ENCODE results near the gene FAM3B.

FAM3B gene

DNA sequence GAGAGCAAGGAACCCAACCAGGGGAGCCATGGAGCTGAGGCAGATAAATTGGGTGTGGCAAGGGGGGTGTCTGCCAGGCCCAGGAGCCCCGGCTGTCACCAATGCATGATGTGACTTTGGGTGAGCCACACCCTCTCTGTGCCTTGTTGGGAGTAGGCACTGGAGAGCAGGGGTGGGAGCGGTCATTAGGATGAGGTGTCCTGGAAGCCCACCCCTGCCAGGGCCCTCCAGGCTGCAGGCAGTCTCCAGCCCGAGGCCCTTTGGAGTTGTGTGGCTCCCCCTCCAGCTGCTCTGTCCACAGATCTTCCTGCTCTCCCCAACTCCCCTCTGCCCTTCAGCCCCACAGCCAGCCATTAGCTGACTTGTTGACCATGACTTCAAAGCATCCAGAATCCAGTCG is 56.7 kb downstream of the FAM3B start:
- Histone ChIP-seq H3K4me1 (ENCODE audit: control insufficient read depth in 1 of 2, insufficient read depth in 2 of 2, low read length in 2 of 2) (peaks cover 0 to 12% of the 10 kb centered on the region in 2 donors), H3K27ac (ENCODE audit: low read length) (no peak overlapping the region), H3K4me3 (ENCODE audit: low read depth in 1 of 2, low read length in 2 of 2) (no peak overlapping the region)

DNA sequence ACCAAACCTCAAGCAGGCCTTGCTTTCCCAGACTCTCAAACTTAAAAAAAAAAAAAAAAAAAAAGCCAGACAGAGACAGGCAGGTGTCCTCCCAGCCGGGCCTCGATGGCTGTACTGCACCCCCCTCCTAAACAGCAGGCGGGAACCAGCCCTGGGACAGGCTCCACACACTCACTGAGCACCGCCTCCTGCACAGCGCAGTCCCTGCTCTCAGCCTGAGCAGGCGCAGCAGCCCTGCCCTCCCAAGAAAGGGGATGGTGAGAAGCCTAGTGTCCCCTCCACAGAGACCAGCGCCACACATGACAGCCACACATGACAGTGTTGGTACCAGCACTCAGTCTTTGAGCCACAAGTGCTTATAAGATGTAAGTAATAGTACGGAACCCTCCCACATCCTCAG is 57.2 kb downstream of the FAM3B start:
- Histone ChIP-seq H3K4me3 (ENCODE audit: low read depth in 1 of 2, low read length in 2 of 2) (no peak overlapping the region), H3K4me1 (ENCODE audit: control insufficient read depth in 1 of 2, insufficient read depth in 2 of 2, low read length in 2 of 2) (peaks cover 0 to 10% of the 10 kb centered on the region in 2 donors), H3K36me3 (ENCODE audit: control insufficient read depth in 1 of 2, insufficient read depth in 2 of 2, low read length in 2 of 2) (peaks cover 0 to 9% of the 10 kb centered on the region in 2 donors), H3K27me3 (ENCODE audit: low read depth, low read length) (no peaks in the 10 kb centered on the region), H3K27ac (ENCODE audit: low read length) (no peak overlapping the region), H3K9me3 (ENCODE audit: control insufficient read depth in 1 of 2, low read length in 2 of 2) (no peaks in the 10 kb centered on the region)

More for the DNA sequence above, 56.7 kb downstream of the FAM3B start:
- no peaks in the 10 kb centered on the region for H3K9me3 ChIP-seq (ENCODE audit: control insufficient read depth in 1 of 2, low read length in 2 of 2)
- peaks cover 0 to 9% of the 10 kb centered on the region in 2 donors for H3K36me3 ChIP-seq (ENCODE audit: control insufficient read depth in 1 of 2, insufficient read depth in 2 of 2, low read length in 2 of 2)
- no peaks in the 10 kb centered on the region for H3K27me3 ChIP-seq (ENCODE audit: low read depth, low read length)

DNA sequence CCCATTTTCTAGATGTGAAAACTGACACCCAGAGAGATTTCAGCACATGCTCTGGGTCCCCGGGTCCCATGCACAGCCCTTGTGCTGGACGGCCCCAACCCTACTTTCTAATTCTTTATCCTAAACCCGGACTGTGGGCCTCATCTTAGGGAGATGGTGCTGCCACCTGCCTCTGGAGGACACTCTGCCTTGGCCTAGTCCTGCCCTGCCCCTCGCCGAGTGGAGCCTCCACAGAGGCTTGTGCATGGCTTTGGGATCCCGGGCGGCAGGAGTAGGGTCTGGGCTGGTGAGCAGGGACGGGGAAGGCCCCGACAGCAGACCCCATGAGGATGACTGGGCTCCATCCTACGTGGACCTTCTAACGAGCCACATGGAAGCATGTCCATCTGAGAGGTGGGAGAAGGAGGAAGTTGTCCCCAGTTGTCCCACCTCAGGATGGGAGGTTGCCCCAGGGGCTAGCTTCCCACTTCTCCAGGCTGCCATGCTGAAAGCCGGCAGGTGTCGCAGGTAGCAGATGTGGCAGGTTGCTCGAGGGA is 57.6 kb downstream of the FAM3B start:
- peaks cover 0 to 13% of the 10 kb centered on the region in 2 donors for H3K36me3 ChIP-seq (ENCODE audit: control insufficient read depth in 1 of 2, insufficient read depth in 2 of 2, low read length in 2 of 2)
- H3K4me1 ChIP-seq (ENCODE audit: control insufficient read depth in 1 of 2, insufficient read depth in 2 of 2, low read length in 2 of 2), result peaks cover 0 to 5% of the 10 kb centered on the region in 2 donors
- no peaks in the 10 kb centered on the region for H3K9me3 ChIP-seq (ENCODE audit: control insufficient read depth in 1 of 2, low read length in 2 of 2)
- H3K4me3 ChIP-seq (ENCODE audit: low read depth in 1 of 2, low read length in 2 of 2), result no peak overlapping the region
- H3K27me3 ChIP-seq (ENCODE audit: low read depth, low read length), result no peaks in the 10 kb centered on the region
- H3K27ac ChIP-seq (ENCODE audit: low read length), result no peak overlapping the region

DNA sequence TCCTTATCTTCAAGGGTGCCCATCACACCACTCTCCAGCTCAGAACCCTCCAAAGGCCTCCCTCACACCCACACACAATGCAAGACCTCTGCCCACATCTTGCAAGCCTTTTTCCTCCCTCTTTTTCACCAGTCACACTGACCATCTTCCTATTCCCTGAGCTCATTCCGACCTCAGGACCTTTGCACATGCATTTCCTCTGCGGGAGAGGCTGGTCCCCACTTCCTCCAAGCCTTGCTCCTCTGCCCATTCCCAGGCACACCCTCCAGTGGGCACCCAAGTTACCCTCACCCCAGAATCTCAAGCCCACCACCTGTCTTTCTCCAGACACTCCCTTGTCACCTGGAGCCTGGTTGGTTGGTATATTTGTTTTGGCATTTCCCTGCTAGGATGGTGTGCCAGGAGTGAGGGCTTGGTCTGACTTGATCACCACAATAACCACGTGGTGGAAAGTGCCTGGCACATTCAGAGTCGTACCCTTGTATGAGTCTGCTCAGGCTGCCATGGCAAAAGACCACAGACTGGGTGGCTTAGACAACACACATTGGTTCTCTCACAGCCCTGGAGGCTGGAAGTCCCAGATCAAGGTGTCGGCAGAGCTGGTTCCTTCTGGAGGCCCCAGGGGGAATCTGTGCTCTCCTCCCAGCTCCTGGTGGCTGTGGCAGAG is 58.4 kb downstream of the FAM3B start:
- no peaks in the 10 kb centered on the region for H3K9me3 ChIP-seq (ENCODE audit: control insufficient read depth in 1 of 2, low read length in 2 of 2)
- H3K4me1 ChIP-seq (ENCODE audit: control insufficient read depth in 1 of 2, insufficient read depth in 2 of 2, low read length in 2 of 2), result peaks cover 0 to 3% of the 10 kb centered on the region in 2 donors
- no peak overlapping the region for H3K27ac ChIP-seq (ENCODE audit: low read length)
- H3K4me3 ChIP-seq (ENCODE audit: low read depth in 1 of 2, low read length in 2 of 2), result no peak overlapping the region
- no peaks in the 10 kb centered on the region for H3K27me3 ChIP-seq (ENCODE audit: low read depth, low read length)
- H3K36me3 ChIP-seq (ENCODE audit: control insufficient read depth in 1 of 2, insufficient read depth in 2 of 2, low read length in 2 of 2), result peaks cover 0 to 19% of the 10 kb centered on the region in 2 donors

DNA sequence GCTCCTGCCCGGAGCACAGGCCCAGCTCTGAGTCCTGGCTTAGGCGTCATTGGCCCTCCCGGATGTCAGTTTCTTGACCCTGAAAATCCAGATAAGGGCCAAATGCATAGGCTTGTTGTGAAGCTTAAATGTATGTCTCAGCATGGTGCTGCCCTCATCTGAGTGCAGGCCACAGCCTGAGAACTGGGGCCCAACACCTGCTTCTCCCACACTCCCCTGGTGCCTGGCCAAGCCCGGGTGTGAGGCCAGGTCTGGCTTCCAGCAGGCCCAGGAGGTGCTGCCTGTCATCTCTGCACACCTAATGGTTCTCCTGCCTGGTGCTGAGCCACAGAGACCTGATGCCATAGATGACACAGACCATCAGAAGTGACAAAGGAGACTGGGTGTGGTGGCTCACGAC is 59.3 kb downstream of the FAM3B start:
- Histone ChIP-seq H3K4me3 (ENCODE audit: low read depth in 1 of 2, low read length in 2 of 2) (no peak overlapping the region), H3K27me3 (ENCODE audit: low read depth, low read length) (no peaks in the 10 kb centered on the region), H3K36me3 (ENCODE audit: control insufficient read depth in 1 of 2, insufficient read depth in 2 of 2, low read length in 2 of 2) (peaks cover 0 to 28% of the 10 kb centered on the region in 2 donors), H3K27ac (ENCODE audit: low read length) (no peak overlapping the region), H3K9me3 (ENCODE audit: control insufficient read depth in 1 of 2, low read length in 2 of 2) (no peaks in the 10 kb centered on the region), H3K4me1 (ENCODE audit: control insufficient read depth in 1 of 2, insufficient read depth in 2 of 2, low read length in 2 of 2) (no peaks in the 10 kb centered on the region)

DNA sequence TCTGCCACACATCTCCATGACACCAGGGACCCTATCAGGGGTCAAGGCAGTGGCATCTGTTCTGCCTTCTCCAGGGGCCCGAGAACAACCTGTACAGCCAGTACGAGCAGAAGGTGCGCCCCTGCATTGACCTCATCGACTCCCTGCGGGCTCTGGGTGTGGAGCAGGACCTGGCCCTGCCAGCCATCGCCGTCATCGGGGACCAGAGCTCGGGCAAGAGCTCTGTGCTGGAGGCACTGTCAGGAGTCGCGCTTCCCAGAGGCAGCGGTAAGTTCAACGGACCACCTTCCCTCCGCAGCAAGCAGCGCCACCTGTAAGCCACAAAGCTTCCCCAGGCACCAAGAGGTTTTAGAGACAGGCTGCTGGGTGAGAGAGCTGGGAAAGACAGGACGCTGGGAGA is 61.1 kb downstream of the FAM3B start:
- H3K27ac ChIP-seq (ENCODE audit: low read length), result no peak overlapping the region
- H3K4me3 ChIP-seq (ENCODE audit: low read depth in 1 of 2, low read length in 2 of 2), result no peak overlapping the region
- H3K27me3 ChIP-seq (ENCODE audit: low read depth, low read length), result no peaks in the 10 kb centered on the region
- peaks cover 0 to 37% of the 10 kb centered on the region in 2 donors for H3K36me3 ChIP-seq (ENCODE audit: control insufficient read depth in 1 of 2, insufficient read depth in 2 of 2, low read length in 2 of 2)
- no peaks in the 10 kb centered on the region for H3K4me1 ChIP-seq (ENCODE audit: control insufficient read depth in 1 of 2, insufficient read depth in 2 of 2, low read length in 2 of 2)
- no peaks in the 10 kb centered on the region for H3K9me3 ChIP-seq (ENCODE audit: control insufficient read depth in 1 of 2, low read length in 2 of 2)

DNA sequence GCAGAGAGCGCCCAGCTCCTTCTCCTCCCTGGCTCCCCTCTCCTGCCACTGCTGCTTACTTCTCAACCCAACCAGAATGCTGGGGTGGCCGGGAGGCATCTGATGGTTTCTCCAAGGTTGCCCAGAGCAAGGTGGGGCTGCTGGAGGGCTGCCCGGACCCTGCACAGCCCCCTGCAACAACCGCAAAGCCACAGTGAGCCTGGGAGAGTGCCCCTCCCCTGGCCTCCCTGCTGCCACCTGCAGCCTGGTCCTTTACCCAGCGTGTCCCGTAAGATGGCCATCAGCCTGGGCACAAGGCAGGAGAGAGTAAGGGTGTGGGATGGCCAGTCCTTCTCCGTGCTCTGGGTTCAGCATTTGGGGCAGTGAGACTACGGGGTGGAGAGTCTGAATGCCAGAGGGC is 62.2 kb downstream of the FAM3B start:
- H3K27me3 ChIP-seq (ENCODE audit: low read depth, low read length), result no peaks in the 10 kb centered on the region
- H3K9me3 ChIP-seq (ENCODE audit: control insufficient read depth in 1 of 2, low read length in 2 of 2), result no peaks in the 10 kb centered on the region
- no peak overlapping the region for H3K27ac ChIP-seq (ENCODE audit: low read length)
- peaks cover 0 to 37% of the 10 kb centered on the region in 2 donors for H3K36me3 ChIP-seq (ENCODE audit: control insufficient read depth in 1 of 2, insufficient read depth in 2 of 2, low read length in 2 of 2)
- H3K4me1 ChIP-seq (ENCODE audit: control insufficient read depth in 1 of 2, insufficient read depth in 2 of 2, low read length in 2 of 2), result no peaks in the 10 kb centered on the region
- H3K4me3 ChIP-seq (ENCODE audit: low read depth in 1 of 2, low read length in 2 of 2), result no peak overlapping the region

DNA sequence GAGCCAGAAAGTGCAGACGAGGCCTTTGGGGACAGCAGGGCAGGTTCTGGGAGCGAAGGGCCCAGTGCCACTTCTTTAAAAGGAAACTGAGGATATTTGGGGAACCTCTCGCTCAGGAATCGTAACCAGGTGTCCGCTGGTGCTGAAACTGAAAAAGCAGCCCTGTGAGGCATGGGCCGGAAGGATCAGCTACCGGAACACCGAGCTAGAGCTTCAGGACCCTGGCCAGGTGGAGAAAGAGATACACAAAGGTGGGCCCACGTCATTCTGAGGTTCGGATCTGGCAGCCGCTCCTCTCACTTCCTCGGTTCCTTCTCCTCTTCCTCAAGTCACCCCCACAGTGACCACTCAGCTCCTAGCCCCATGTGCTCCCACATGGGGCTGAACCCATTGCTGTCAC is 63.3 kb downstream of the FAM3B start:
- no peak overlapping the region for H3K27ac ChIP-seq (ENCODE audit: low read length)
- no peaks in the 10 kb centered on the region for H3K27me3 ChIP-seq (ENCODE audit: low read depth, low read length)
- H3K9me3 ChIP-seq (ENCODE audit: control insufficient read depth in 1 of 2, low read length in 2 of 2), result no peaks in the 10 kb centered on the region
- no peaks in the 10 kb centered on the region for H3K4me1 ChIP-seq (ENCODE audit: control insufficient read depth in 1 of 2, insufficient read depth in 2 of 2, low read length in 2 of 2)
- peaks cover 0 to 37% of the 10 kb centered on the region in 2 donors for H3K36me3 ChIP-seq (ENCODE audit: control insufficient read depth in 1 of 2, insufficient read depth in 2 of 2, low read length in 2 of 2)
- H3K4me3 ChIP-seq (ENCODE audit: low read depth in 1 of 2, low read length in 2 of 2), result no peak overlapping the region

DNA sequence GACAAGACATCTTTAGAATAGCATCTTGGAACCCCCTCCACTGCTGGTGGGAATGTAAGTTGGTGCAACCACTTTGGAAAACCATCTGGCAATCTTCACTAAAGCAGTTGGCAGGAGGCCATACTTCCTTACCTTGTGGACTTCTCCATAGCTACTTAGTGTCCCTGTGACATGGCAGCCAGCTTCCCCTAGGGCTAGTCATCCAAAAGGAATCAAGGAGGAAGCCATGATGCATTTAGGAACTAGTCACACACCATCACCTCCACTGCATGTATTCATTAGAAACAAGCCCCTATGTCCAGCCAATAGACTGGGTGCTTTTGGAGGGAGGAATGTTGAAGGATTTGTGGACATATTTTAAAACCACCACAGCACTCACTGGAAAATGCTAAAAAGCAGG is 65.1 kb downstream of the FAM3B start:
- peaks cover 0 to 37% of the 10 kb centered on the region in 2 donors for H3K36me3 ChIP-seq (ENCODE audit: control insufficient read depth in 1 of 2, insufficient read depth in 2 of 2, low read length in 2 of 2)
- no peak overlapping the region for H3K4me3 ChIP-seq (ENCODE audit: low read depth in 1 of 2, low read length in 2 of 2)
- no peak overlapping the region for H3K27ac ChIP-seq (ENCODE audit: low read length)
- no peaks in the 10 kb centered on the region for H3K27me3 ChIP-seq (ENCODE audit: low read depth, low read length)
- H3K4me1 ChIP-seq (ENCODE audit: control insufficient read depth in 1 of 2, insufficient read depth in 2 of 2, low read length in 2 of 2), result no peaks in the 10 kb centered on the region
- H3K9me3 ChIP-seq (ENCODE audit: control insufficient read depth in 1 of 2, low read length in 2 of 2), result no peaks in the 10 kb centered on the region

DNA sequence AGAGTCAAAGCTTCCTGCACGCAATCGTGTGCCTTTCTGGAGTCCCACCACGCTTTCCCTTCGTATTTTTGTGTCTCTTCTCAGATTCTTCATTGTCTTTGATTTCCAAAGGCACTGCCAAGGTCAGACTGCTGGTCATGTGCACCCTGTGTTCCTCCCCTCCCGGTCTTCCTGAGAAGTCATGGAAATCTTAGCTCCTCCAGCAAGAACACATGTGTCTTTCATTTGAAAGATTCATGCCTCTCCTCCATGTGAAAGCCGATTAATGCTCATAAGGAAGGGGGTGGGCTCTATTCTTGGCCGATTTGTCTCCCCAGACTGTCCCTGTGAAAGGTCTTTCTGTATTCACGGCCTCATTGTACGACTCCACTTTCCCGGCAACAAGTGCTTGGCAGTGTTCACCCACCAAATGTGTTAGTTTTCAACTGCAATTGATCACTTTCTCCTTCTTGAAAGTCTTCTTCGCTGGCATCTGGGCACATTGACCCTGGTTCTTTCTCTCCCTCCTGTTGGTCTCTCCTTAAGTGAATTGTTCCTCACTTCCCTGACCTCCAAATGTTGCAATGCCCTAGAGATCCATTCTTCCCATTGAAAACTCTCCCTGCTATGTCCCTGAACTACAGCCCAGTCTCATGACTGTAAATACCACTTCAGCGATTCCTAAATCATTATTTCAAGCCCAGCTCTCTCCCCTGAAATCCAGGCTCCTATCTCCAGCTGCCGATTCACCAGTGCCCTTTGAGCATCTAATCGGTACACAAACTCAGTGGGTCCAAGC is 70.6 kb downstream of the FAM3B start:
- H3K27me3 ChIP-seq (ENCODE audit: low read depth, low read length), result no peaks in the 10 kb centered on the region
- H3K4me1 ChIP-seq (ENCODE audit: control insufficient read depth in 1 of 2, insufficient read depth in 2 of 2, low read length in 2 of 2), result no peaks in the 10 kb centered on the region
- H3K27ac ChIP-seq (ENCODE audit: low read length), result no peak overlapping the region
- H3K9me3 ChIP-seq (ENCODE audit: control insufficient read depth in 1 of 2, low read length in 2 of 2), result no peaks in the 10 kb centered on the region
- peaks cover 3 to 12% of the 10 kb centered on the region in 2 donors for H3K36me3 ChIP-seq (ENCODE audit: control insufficient read depth in 1 of 2, insufficient read depth in 2 of 2, low read length in 2 of 2)
- H3K4me3 ChIP-seq (ENCODE audit: low read depth in 1 of 2, low read length in 2 of 2), result no peak overlapping the region

DNA sequence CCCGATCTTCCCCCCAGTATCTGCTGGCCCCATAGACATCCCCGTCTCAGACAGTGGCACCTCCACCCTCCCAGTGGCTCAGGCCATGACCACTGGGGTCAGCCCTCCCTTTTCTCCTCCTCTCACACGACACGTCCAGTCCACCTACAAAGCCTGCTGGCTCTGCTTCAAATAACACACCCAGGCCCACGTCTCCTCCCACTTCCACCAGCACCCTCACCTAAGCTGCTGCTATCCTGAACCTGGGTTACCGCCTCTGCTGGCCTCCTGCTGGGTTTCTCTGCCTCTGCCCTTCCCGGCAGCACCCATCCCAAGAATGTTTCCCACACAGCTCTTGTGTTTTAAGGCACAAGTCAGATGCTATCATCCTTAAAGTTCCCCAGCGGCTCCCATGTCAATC is 71.2 kb downstream of the FAM3B start:
- H3K9me3 ChIP-seq (ENCODE audit: control insufficient read depth in 1 of 2, low read length in 2 of 2), result no peaks in the 10 kb centered on the region
- peaks cover 3 to 7% of the 10 kb centered on the region in 2 donors for H3K36me3 ChIP-seq (ENCODE audit: control insufficient read depth in 1 of 2, insufficient read depth in 2 of 2, low read length in 2 of 2)
- H3K27ac ChIP-seq (ENCODE audit: low read length), result no peak overlapping the region
- no peak overlapping the region for H3K4me3 ChIP-seq (ENCODE audit: low read depth in 1 of 2, low read length in 2 of 2)
- no peaks in the 10 kb centered on the region for H3K4me1 ChIP-seq (ENCODE audit: control insufficient read depth in 1 of 2, insufficient read depth in 2 of 2, low read length in 2 of 2)
- H3K27me3 ChIP-seq (ENCODE audit: low read depth, low read length), result no peaks in the 10 kb centered on the region

All from muscle layer of duodenum (tissue), 2 donors.